GM18517 (cell line): ENCODE measurements around the gene NUP210.

ENCODE experiments used
- ATAC-seq: cut with Tn5 transposase; IDR thresholded peaks from one replicate; pipeline ENCODE4 v1.9.1; 2021; ENCODE audit warnings: mild to moderate bottlenecking, moderate library complexity; ENCODE audit not compliant: unreplicated experiment

NUP210 gene

DNA sequence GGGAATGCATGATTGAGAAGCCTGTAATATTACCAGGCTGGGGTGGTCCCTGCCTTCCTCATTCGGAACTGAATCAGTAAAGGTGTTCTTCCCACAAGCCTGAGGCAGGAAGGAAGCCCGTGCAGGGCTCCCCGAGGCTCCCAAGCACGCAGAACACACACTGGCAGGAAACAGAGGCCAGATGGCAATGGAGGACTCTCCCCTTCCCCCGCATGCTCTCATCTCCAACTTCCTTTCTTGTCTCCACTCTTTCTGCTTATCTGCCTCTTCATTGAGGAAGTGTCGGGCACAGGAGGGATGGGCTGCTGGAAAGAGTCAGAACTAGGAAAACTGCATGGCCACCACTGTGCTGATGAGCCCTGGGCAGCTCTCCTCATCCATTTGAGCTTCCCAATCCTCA lies 123.5 kb downstream of the NUP210 start:
- no peak for ATAC-seq

GRCh38 chr3:13294442-13295351 lies 125.4 kb downstream of the NUP210 start:
- ATAC-seq: no peak

DNA sequence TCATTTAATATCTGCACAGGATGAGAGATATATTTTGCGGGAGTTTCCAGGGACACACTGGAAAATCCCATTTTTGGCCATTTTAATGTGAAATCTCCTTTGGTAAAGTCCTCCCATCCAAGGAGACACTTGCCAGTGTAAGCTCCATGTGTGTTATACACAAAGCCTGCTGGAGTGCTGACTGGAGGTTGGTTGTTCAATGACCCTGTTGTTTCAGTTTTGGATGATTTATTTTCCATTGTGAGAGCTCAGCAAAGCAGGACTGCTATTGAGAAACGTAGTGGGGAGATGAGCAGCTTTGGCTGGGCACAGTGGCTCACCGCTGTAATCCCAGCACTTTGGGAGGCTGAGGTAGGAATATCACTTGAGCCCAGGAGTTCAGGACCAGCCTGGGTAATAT lies 127.7 kb downstream of the NUP210 start:
- ATAC-seq: no peak

DNA sequence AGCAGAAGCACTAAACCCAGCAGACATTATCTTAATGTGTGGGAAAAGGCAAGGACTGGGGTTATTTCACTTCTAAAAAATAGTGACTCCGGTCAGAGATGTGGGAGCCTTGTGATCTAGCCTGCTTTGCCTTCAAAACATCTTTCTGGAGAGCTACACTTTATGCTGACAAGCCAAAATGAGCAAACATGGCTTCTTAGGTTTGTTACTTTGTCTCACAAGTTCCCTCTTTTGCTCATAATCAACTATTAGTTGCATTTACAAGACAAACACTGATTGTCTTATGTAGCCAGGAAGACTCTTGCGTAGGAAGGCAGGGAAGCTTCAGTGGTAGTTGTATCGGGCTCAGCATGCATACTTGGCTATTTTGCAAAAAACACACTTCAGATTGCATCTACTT lies 129.2 kb downstream of the NUP210 start:
- ATAC-seq: no peak

GRCh38 chr3:13289771-13290285 lies 130.3 kb downstream of the NUP210 start:
- no peak for ATAC-seq

GRCh38 chr3:13288732-13289718 lies 131.1 kb downstream of the NUP210 start:
- no peak for ATAC-seq

GRCh38 chr3:13287833-13288232 lies 132.3 kb downstream of the NUP210 start:
- ATAC-seq: no peak

GRCh38 chr3:13286873-13287272 lies 133.2 kb downstream of the NUP210 start:
- ATAC-seq: no peak

DNA sequence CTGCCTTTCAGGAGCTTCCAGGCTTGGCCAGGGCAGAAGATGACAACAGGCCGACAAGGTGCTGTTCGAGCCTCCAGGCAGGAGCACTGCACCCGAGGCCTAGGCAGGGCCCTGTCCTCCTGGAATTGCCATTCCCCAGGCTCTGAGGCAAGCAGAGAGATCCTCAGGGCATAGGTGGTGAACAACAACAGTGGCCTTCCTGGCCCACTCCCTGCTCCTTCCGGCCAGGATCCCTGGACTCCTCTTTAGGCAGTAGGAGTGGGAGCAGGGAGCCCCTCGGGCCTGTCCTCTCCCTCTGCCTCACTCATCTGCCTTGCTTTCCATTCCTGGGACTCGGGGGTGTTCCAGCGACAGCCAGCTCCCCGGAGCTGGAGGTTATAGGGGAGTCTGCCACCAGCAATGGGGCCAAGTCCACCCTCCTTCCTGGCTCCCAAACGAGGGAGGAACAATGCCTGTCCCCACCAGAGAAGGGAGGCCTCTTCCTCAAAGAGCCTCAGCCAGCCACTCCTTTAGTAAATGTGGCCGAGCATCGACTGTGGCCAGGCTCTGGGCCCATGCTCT lies 135.0 kb downstream of the NUP210 start:
- ATAC-seq: no peak

DNA sequence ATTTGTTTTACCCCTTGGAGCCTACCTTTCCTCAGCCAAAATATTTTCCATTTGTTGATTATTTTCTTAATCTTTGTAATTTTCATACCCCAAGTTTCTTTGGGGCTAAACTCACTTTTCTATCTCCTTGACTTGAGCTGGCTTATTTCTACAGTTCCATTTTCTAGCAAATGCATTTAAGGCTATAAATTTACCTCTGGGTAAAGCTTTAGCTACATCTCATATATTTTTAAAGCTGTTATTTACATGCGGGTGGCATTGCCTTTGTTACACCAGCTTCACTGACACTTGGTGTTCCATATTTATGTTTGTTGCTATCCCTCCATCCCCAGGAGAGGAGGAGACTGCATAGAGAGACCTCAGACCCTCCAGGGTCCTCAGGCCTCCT lies 136.3 kb downstream of the NUP210 start:
- no peak for ATAC-seq

GRCh38 chr3:13282986-13283876 lies 136.9 kb downstream of the NUP210 start:
- no peak for ATAC-seq

DNA sequence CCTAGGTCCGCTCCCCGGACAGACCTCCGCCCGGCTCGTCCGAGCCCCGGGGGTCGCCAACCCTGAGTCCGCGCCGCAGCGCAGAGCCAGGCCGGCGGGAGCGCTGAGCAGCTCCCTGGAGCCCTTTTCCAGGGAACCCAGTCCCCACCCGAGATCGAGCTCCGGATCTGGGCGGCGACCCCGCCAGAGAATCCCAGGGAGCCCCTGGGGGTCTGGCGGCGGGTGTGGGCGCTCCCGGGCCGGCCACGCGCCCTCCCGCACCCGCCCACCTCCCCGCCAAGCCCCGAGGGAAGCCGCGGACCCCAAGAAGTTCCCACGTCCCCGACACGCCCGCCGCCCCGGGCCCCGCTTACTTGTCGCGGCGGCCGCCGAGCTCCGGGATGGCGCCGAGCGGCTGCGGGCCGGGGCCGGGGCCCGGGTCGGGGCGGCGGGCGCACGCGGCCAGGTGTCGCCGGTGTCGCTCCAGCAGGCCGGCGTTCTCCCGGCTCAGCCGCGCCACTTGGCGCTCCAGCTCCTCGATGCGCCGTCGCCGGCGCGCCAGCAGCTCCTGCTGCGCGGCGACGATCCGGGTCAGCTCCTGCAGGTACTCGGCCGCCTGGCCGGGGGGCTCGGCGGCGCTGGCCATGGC lies 137.7 kb downstream of the NUP210 start:
- no peak for ATAC-seq

DNA sequence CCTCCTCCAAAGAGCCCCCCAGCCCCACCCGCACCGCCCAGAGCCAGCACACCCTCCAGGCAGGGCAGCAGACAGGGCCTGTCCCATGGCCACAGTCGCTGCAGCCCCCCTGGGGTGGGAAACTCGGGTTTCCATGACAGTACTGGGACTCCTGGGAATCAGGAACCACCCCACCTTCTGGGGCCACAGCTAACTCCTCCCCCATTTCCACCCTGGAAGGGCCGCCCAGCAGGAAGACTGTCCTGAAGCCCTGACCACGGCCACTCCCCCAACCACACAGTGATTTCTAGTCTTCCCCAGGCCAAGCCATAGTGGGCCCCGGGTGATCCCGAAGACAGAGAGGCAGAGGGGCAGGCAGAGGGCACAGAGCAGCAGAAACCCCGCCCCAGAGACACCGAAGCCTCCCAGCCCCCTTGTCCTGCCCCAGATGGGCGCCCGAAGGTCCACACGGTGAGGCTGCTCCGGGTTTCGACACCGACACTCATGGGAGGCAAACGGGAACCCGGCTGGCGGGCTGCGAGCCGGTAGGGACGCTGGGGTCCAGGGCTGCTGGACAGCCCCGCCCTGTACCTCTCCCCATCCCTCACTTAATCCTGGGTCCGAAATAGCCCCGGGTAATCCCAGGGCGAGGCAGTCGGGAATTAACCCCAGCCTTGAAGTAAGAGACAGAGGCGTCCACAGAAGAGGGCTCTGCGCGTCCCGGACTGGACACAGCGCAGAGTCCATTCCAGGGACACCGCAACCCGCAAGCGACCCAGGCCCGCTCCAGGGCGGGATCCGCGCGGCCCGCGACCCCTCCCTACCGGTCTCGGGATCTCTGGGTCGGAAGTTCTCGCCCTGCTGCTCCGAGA lies 138.4 kb downstream of the NUP210 start:
- no peak for ATAC-seq

DNA sequence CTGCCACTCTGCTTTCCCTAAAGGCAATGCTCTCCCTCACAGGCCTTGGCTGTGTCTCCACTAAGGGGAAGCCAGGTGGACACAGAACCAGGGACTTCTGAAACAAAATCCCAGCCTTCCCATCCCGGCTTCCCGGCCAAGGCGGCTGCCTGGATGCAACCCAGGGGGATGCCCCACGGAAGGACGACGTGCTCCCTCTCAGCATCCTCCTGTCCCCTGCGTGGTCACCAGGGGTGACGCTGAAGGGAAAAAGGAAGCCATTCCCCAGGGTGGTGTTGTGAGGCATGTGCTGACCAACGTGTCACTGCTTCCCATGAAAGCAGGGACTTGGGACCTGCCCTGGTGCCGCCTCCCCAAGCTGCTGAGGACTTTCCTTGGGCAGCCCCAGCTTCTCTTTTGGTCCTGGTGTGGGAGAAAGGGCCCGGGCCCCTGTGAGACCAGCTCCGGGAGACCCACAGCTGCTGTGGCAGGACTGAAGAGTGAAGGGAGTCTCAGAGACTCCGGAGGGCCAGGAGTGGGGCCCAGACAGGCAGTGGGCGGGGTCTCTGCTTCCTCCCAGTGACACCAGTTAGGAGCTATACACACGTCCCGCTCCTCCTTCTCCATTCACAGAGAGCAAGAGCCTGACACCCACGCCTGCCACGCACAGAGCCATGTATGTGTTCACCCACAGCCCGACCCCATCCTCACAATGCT lies 139.2 kb downstream of the NUP210 start:
- ATAC-seq: no peak

- ATAC-seq: no peak
Measured at GRCh38 chr3:13280122-13280790, 139.9 kb downstream of the NUP210 start.

DNA sequence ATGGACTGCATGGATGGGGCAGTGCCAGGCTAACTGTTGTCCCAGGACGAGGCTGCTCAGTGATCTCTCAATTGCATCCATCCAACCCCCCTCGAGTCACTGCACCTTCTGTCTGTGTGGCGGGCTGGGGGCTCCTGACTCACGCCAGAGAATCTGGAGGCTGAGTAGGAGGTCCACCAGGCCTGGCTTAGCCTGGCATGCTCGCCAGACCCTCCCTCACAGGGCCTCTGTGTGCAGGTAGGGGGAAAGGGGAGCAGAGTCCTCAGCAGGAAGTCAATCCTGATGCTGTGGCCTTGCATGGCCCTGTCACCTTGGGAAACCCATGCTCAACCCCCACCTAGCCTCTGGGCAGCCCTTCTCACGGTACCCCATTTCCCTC lies 140.6 kb downstream of the NUP210 start:
- ATAC-seq: no peak

DNA sequence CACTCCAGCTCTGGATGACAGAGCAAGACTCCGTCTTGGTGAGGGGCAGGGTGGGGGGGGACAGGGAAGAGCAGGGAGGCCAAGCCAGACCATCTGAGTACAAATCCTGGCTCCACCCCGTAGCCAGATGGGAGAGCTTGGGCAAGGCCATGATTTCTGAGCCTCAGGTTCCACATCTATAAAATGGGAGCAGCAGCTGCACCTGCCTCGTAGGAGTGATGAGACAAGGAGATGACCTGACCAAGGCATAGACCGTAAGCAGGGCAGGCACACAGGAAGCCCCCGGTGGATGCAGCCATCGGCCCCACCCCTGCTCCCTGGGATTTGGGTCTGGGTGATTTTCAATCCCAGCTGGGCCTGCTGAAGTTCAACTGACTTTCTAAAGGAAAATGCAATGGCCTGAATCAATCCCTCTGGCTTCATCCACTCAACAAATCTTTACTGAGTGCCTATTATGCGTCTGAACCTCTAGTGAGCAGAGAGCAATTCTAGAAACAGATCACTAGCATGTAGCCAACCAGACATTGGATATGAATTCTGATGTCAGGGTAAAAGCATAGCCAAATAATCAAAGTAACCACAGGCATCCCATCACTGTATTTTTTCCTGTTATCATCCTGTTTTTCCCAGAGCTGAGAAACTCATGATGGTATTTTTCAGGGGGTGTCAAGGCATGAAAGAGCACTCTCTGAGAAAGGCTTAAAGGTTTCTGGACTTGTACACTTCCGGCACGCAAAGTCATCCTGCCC lies 141.2 kb downstream of the NUP210 start:
- ATAC-seq: no peak
